ENCODE results near the gene BICC1. TPM values are rescaled to one million over a fixed set of nuclear protein-coding genes. Genes with fewer than 3 reads are reported as not detected.

Gene BICC1
- total and polyA plus RNA-seq, 2 experiments from 2014 or later = 6.4 to 13.2 TPM

- no peak for DNase-seq (ENCODE audit: low read depth in 1 of 2, low spot score in 1 of 2)
- no peaks in the 10 kb centered on the region for H3K27me3 ChIP-seq
- no peak overlapping the region for H3K27ac ChIP-seq
- no peaks in the 10 kb centered on the region for H3K4me1 ChIP-seq (ENCODE audit: low read depth)
- H3K36me3 ChIP-seq = no peaks in the 10 kb centered on the region
- H3K4me3 ChIP-seq = no peak overlapping the region
- no peak for TF ChIP-seq CTCF (IDR thresholded peaks at IDR 0.05; ENCODE audit: low read depth, low read length)
- no peaks in the 10 kb centered on the region for H3K9me3 ChIP-seq (ENCODE audit: low read depth)
Observed at GRCh38 chr10:58836991-58837575, 324.4 kb downstream of the BICC1 start.

GRCh38 chr10:58837826-58838225, 325.2 kb downstream of the BICC1 start:
- Histone ChIP-seq H3K27ac (no peak overlapping the region), H3K36me3 (no peaks in the 10 kb centered on the region), H3K4me3 (no peak overlapping the region), H3K4me1 (ENCODE audit: low read depth) (no peaks in the 10 kb centered on the region), H3K27me3 (no peaks in the 10 kb centered on the region), H3K9me3 (ENCODE audit: low read depth) (no peaks in the 10 kb centered on the region)
- TF ChIP-seq CTCF (IDR thresholded peaks at IDR 0.05; ENCODE audit: low read depth, low read length) = no peak
- DNase-seq (ENCODE audit: low read depth in 1 of 2, low spot score in 1 of 2) = no peak

GRCh38 chr10:58838561-58839208, 326.0 kb downstream of the BICC1 start:
- Histone ChIP-seq H3K36me3 (no peaks in the 10 kb centered on the region), H3K9me3 (ENCODE audit: low read depth) (no peaks in the 10 kb centered on the region), H3K4me3 (no peak overlapping the region), H3K4me1 (ENCODE audit: low read depth) (no peaks in the 10 kb centered on the region), H3K27me3 (no peaks in the 10 kb centered on the region), H3K27ac (no peak overlapping the region)
- no peak for TF ChIP-seq CTCF (IDR thresholded peaks at IDR 0.05; ENCODE audit: low read depth, low read length)
- DNase-seq (ENCODE audit: low read depth in 1 of 2, low spot score in 1 of 2) = no peak

GRCh38 chr10:58839771-58840170, 327.1 kb downstream of the BICC1 start:
- H3K27ac ChIP-seq = no peak overlapping the region
- H3K27me3 ChIP-seq = no peaks in the 10 kb centered on the region
- H3K36me3 ChIP-seq = no peaks in the 10 kb centered on the region
- DNase-seq (ENCODE audit: low read depth in 1 of 2, low spot score in 1 of 2) = peak in 1 of 2 donors; percentile 45
- no peaks in the 10 kb centered on the region for H3K4me1 ChIP-seq (ENCODE audit: low read depth)
- H3K9me3 ChIP-seq (ENCODE audit: low read depth) = no peaks in the 10 kb centered on the region
- TF ChIP-seq CTCF (IDR thresholded peaks at IDR 0.05; ENCODE audit: low read depth, low read length) = no peak
- H3K4me3 ChIP-seq = no peak overlapping the region

GRCh38 chr10:58840840-58841435, 328.3 kb downstream of the BICC1 start:
- Histone ChIP-seq H3K9me3 (ENCODE audit: low read depth) (no peaks in the 10 kb centered on the region), H3K4me3 (no peak overlapping the region), H3K4me1 (ENCODE audit: low read depth) (no peaks in the 10 kb centered on the region), H3K27ac (no peak overlapping the region), H3K27me3 (no peaks in the 10 kb centered on the region), H3K36me3 (no peaks in the 10 kb centered on the region)
- no peak for TF ChIP-seq CTCF (IDR thresholded peaks at IDR 0.05; ENCODE audit: low read depth, low read length)
- DNase-seq (ENCODE audit: low read depth in 1 of 2, low spot score in 1 of 2) = peak in 1 of 2 donors; percentile 49
